ENCODE measurements around the gene CHMP1A. TPM values are rescaled to one million over a fixed set of nuclear protein-coding genes. Genes with fewer than 3 reads are reported as not detected.

Gene CHMP1A
- total and polyA plus RNA-seq, 2 of the 8 experiments (the other 6 are each of a cell fraction or from before 2014, with no cell fraction given): 64.4 to 75.8 TPM

DNA sequence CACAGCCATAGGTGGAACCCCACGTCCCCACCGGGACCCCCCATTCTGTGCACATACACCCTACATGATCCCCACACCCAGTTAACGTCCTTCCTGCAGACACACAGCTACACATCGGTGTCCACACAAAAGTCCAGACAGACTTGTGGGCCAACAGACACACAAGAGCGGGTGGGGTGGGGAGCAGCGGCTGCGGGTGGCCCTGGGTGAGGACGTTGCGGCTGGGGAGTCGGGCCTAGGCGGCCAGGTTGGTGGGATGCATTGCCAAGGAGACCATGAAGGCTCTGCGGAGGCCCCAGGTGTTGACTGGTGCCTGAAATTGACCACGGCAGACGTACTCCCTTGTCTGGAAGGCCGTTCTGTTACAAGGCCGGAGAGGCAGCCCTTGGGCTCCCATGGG lies 52.7 kb downstream of the CHMP1A start:
- CTCF ChIA-PET (ENCODE audit: partially characterized antibody): interaction anchor here (1.3 kb wide), 1 partner anchor 37 kb away, joined by 3 read pairs; no protein-coding TSS in a partner anchor
- no peak for FAIRE-seq
- WGBS, 2 experiments (ENCODE audit: extremely low coverage in 1 of 2, insufficient coverage in 1 of 2, insufficient read length in 1 of 2, insufficient replicate concordance in 2 of 2, low coverage in 1 of 2, low lambda C conversion rate in 2 of 2, missing lambda C conversion rate in 1 of 2): 90% methylated on average over 10 of the region's 16 CpGs; no CpG with 5 or more reads in 1 of the 2 experiments
- TF ChIP-seq GABPA (IDR thresholded peaks at IDR 0.05; ENCODE audit: borderline replicate concordance, insufficient read depth, low read length) (no peak), SAP30 (IDR thresholded peaks at IDR 0.05; ENCODE audit: insufficient read depth, insufficient replicate concordance, low read length) (no peak), BCL11A (IDR thresholded peaks at IDR 0.05; ENCODE audit: low read depth in 2 of 2, low read length in 2 of 2) (no peak), CBX8 (IDR thresholded peaks at IDR 0.05; ENCODE audit: borderline replicate concordance, low read depth, low read length) (no peak), BRCA1 (IDR thresholded peaks at IDR 0.05; ENCODE audit: low read depth, low read length) (no peak), YY1 (IDR thresholded peaks at IDR 0.05; ENCODE audit: low read depth, low read length) (no peak), TEAD4 (IDR thresholded peaks at IDR 0.05; ENCODE audit: low read depth, low read length) (no peak)
- TF ChIP-seq, protein P1, sequence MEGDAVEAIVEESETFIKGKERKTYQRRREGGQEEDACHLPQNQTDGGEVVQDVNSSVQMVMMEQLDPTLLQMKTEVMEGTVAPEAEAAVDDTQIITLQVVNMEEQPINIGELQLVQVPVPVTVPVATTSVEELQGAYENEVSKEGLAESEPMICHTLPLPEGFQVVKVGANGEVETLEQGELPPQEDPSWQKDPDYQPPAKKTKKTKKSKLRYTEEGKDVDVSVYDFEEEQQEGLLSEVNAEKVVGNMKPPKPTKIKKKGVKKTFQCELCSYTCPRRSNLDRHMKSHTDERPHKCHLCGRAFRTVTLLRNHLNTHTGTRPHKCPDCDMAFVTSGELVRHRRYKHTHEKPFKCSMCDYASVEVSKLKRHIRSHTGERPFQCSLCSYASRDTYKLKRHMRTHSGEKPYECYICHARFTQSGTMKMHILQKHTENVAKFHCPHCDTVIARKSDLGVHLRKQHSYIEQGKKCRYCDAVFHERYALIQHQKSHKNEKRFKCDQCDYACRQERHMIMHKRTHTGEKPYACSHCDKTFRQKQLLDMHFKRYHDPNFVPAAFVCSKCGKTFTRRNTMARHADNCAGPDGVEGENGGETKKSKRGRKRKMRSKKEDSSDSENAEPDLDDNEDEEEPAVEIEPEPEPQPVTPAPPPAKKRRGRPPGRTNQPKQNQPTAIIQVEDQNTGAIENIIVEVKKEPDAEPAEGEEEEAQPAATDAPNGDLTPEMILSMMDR (IDR thresholded peaks at IDR 0.05; ENCODE audit: control extremely low read depth in 1 of 3, insufficient read depth in 1 of 3, low read depth in 1 of 3, low read length in 3 of 3): no peak
- TF ChIP-seq, protein P2, sequence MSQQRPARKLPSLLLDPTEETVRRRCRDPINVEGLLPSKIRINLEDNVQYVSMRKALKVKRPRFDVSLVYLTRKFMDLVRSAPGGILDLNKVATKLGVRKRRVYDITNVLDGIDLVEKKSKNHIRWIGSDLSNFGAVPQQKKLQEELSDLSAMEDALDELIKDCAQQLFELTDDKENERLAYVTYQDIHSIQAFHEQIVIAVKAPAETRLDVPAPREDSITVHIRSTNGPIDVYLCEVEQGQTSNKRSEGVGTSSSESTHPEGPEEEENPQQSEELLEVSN (IDR thresholded peaks at IDR 0.05): no peak

More for the DNA sequence above, 52.7 kb downstream of the CHMP1A start:
- no peak overlapping the region for H3K9ac ChIP-seq (replicated peaks in 1 of 4; ENCODE audit: extremely low read depth in 1 of 4, low read depth in 3 of 4, low read length in 3 of 4)
- no peak overlapping the region for H2BK120ac ChIP-seq (replicated peaks; ENCODE audit: low read depth, low read length)
- H3K4me3 ChIP-seq (ENCODE audit: extremely low read depth in 1 of 4, insufficient read depth in 2 of 4, low read depth in 3 of 4, low read length in 4 of 4): no peak overlapping the region
- H2BK20ac ChIP-seq (ENCODE audit: low read length): no peak overlapping the region
- H3K9me3 ChIP-seq (ENCODE audit: insufficient read depth in 2 of 2, low read depth in 1 of 2, low read length in 1 of 2): no peaks in the 10 kb centered on the region
- H3K36me3 ChIP-seq (ENCODE audit: control insufficient read depth in 2 of 4, insufficient read depth in 4 of 4, low read length in 3 of 4): no peaks in the 10 kb centered on the region
- no peaks in the 10 kb centered on the region; a peak in 1 of 7 replicates for H3K27me3 ChIP-seq (replicated peaks in 1 of 4; ENCODE audit: control insufficient read depth in 3 of 4, extremely low read depth in 1 of 4, insufficient read depth in 3 of 4, low read length in 3 of 4)
- H4K8ac ChIP-seq (ENCODE audit: extremely low read depth, insufficient read depth, low read length): no peak overlapping the region; the same call in 1 of the 2 replicates
- no peak overlapping the region for H3K4ac ChIP-seq (replicated peaks; ENCODE audit: insufficient read length, low read depth, low read length)
- no peak overlapping the region for H2BK12ac ChIP-seq (ENCODE audit: low read depth, low read length)
- H3K23ac ChIP-seq (ENCODE audit: insufficient read length): no peak overlapping the region
- no peak overlapping the region for H2AFZ ChIP-seq (ENCODE audit: low read length)
- H3K27ac ChIP-seq (ENCODE audit: low read depth, low read length): no peak overlapping the region
- H3K79me2 ChIP-seq (ENCODE audit: control insufficient read depth in 1 of 2, insufficient read depth in 2 of 2, low read length in 2 of 2): no peaks in the 10 kb centered on the region
- H3K14ac ChIP-seq (ENCODE audit: insufficient read length): no peak overlapping the region
- no peak overlapping the region for H2BK15ac ChIP-seq (ENCODE audit: low read length)
- no peak overlapping the region for H2AK5ac ChIP-seq (ENCODE audit: low read depth, low read length)
- H2BK5ac ChIP-seq (ENCODE audit: low read depth, low read length): no peak overlapping the region
- no peaks in the 10 kb centered on the region for H3K79me1 ChIP-seq (ENCODE audit: low read depth, low read length)
- H3K56ac ChIP-seq (replicated peaks; ENCODE audit: insufficient read length, low read depth, low read length): no peak overlapping the region
- peaks cover 0 to 6% of the 10 kb centered on the region in 2 experiments for H4K20me1 ChIP-seq (replicated peaks in 1 of 2; ENCODE audit: control insufficient read depth in 1 of 2, insufficient read depth in 2 of 2, low read length in 2 of 2)
- POLR2A ChIA-PET (ENCODE audit: partially characterized antibody): no interaction called here
- no peak overlapping the region for H3K18ac ChIP-seq (ENCODE audit: extremely low read depth, low read length)
- H3K4me1 ChIP-seq (replicated peaks in 1 of 4; ENCODE audit: control insufficient read depth in 3 of 4, insufficient read depth in 4 of 4, low read length in 3 of 4): peaks cover 0 to 11% (median 9%) of the 10 kb centered on the region in 4 experiments; a peak in 5 of 7 replicates
- no peak overlapping the region for H3K4me2 ChIP-seq (ENCODE audit: insufficient read depth in 1 of 2, low read depth in 2 of 2, low read length in 2 of 2)
- no peak for DNase-seq (ENCODE audit: low read depth in 1 of 2, low spot score in 2 of 2)
- no peak overlapping the region for H4K91ac ChIP-seq (replicated peaks; ENCODE audit: insufficient read length, low read length)
- no peak overlapping the region for H4K5ac ChIP-seq (ENCODE audit: insufficient read length, low read depth, low read length)
- H3K23me2 ChIP-seq (ENCODE audit: low read depth, low read length): peaks cover 2% of the 10 kb centered on the region

Measured in H1 (cell line).